ENCODE results near the gene AGBL4.

Gene AGBL4

GRCh38 chr1:48492392-48492791, 1531.4 kb downstream of the AGBL4 start:
- DNase-seq (ENCODE audit: insufficient read length), result no peak

DNA sequence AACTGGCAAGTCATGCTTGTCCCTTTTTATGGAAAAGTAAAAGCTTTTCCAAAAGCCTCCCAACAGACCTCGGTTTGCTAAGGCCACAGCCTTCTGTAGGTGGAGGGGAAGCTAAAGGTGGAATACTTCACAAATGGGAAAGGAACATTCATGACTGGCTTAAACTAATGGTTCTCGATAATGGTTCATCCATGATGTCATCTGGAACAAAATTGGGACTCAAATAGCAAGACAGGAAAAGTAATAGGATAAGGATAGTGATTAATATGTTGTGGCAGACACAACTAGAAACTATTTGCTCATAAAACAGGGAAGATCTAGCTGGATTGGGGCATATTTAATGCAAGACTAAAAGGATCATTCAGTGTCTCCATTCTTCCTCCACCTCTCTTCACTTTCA, 1535.0 kb downstream of the AGBL4 start:
- DNase-seq (ENCODE audit: insufficient read length), result no peak
- TF ChIP-seq POLR2A (IDR thresholded peaks at IDR 0.05; ENCODE audit: low read depth, low read length) (no peak), POLR2AphosphoS5 (IDR thresholded peaks at IDR 0.05; ENCODE audit: low read depth, low read length) (no peak), TAF1 (IDR thresholded peaks at IDR 0.05; ENCODE audit: borderline replicate concordance, low read depth, low read length) (no peak)
- FAIRE-seq, result no peak

More at GRCh38 chr1:48492392-48492791, 1531.4 kb downstream of the AGBL4 start:
- no peak for FAIRE-seq
- TF ChIP-seq POLR2A (IDR thresholded peaks at IDR 0.05; ENCODE audit: low read depth, low read length) (no peak), TAF1 (IDR thresholded peaks at IDR 0.05; ENCODE audit: borderline replicate concordance, low read depth, low read length) (no peak), POLR2AphosphoS5 (IDR thresholded peaks at IDR 0.05; ENCODE audit: low read depth, low read length) (no peak)

All from GM12892 (cell line).